ENCODE measurements around the gene ZHX3. TPM values are rescaled to one million over a fixed set of nuclear protein-coding genes. Genes with fewer than 3 reads are reported as not detected.

Gene ZHX3
- total RNA-seq, 1 experiment from 2014 or later = 21.5 TPM

GRCh38 chr20:41320441-41320840 lies 2.9 kb upstream of the ZHX3 start:
- no peak overlapping the region for H2AFZ ChIP-seq
- CTCF ChIA-PET = no interaction called here
- H3K4me3 ChIP-seq = no peak overlapping the region
- BruUV-seq (replicated peaks) = no TSS peak
- no peaks in the 10 kb centered on the region for H3K36me3 ChIP-seq (ENCODE audit: low read depth)
- H3K27ac ChIP-seq = no peak overlapping the region
- TF ChIP-seq EZH2 (IDR thresholded peaks at IDR 0.05; ENCODE audit: low read depth) = no peak
- no peak for TF ChIP-seq CTCF (conservative IDR thresholded peaks at IDR 0.05)
- intact Hi-C loops (cut with micrococcal nuclease; ENCODE audit: unreplicated experiment) = no loop called here
- peaks cover 31% of the 10 kb centered on the region for H3K4me1 ChIP-seq (replicated peaks; ENCODE audit: insufficient read depth)
- POLR2A ChIA-PET (ENCODE audit: unreplicated experiment) = no interaction called here
- H4K20me1 ChIP-seq (ENCODE audit: insufficient read depth) = no peaks in the 10 kb centered on the region; the same call in 1 of the 2 replicates
- H3K27me3 ChIP-seq (ENCODE audit: insufficient read depth, low read depth) = no peaks in the 10 kb centered on the region
- DNase-seq = no peak
- no peak overlapping the region for H3K4me2 ChIP-seq
- H3F3A ChIP-seq (ENCODE audit: insufficient read depth, low read depth) = peaks cover 28% of the 10 kb centered on the region
- no peaks in the 10 kb centered on the region for H3K9me2 ChIP-seq (ENCODE audit: insufficient read depth)
- peaks cover 14% of the 10 kb centered on the region; the same call in 1 of the 2 replicates for H3K79me2 ChIP-seq (ENCODE audit: low read depth)
- no peaks in the 10 kb centered on the region for H3K9me3 ChIP-seq (ENCODE audit: insufficient read depth, low read depth)

- BruUV-seq (replicated peaks) = TSS peak; percentile 89
- CTCF ChIA-PET = no interaction called here
- intact Hi-C loops (cut with micrococcal nuclease; ENCODE audit: unreplicated experiment) = loop anchor here (5.0 kb wide), 1 partner anchor 51 kb away; no protein-coding TSS in a partner anchor
- TF ChIP-seq EZH2 (IDR thresholded peaks at IDR 0.05; ENCODE audit: low read depth) (no peak), CTCF (conservative IDR thresholded peaks at IDR 0.05) (no peak)
- Histone ChIP-seq H4K20me1 (ENCODE audit: insufficient read depth) (no peaks in the 10 kb centered on the region; the same call in 1 of the 2 replicates), H3K36me3 (ENCODE audit: low read depth) (no peaks in the 10 kb centered on the region), H3K9me3 (ENCODE audit: insufficient read depth, low read depth) (no peaks in the 10 kb centered on the region), H3K27ac (no peak overlapping the region), H3K4me3 (peak overlapping the region; percentile 60; the same call in 1 of the 2 replicates), H3K79me2 (ENCODE audit: low read depth) (peaks cover 24% of the 10 kb centered on the region; the same call in 1 of the 2 replicates), H3K9me2 (ENCODE audit: insufficient read depth) (no peaks in the 10 kb centered on the region), H3F3A (ENCODE audit: insufficient read depth, low read depth) (peaks cover 28% of the 10 kb centered on the region), H3K4me2 (peak overlapping the region; percentile 78), H3K4me1 (replicated peaks; ENCODE audit: insufficient read depth) (peaks cover 32% of the 10 kb centered on the region), H2AFZ (peak overlapping the region; percentile 80), H3K27me3 (ENCODE audit: insufficient read depth, low read depth) (no peaks in the 10 kb centered on the region)
- DNase-seq = no peak
- POLR2A ChIA-PET (ENCODE audit: unreplicated experiment) = interaction anchor here (0.6 kb wide), 1 partner anchor 10 kb away, joined by 6 read pairs; no protein-coding TSS in a partner anchor
These were observed 729 bp upstream of the ZHX3 start for GRCh38 chr20:41318271-41318649.

- H3K27me3 ChIP-seq (ENCODE audit: insufficient read depth, low read depth) = no peaks in the 10 kb centered on the region
- POLR2A ChIA-PET (ENCODE audit: unreplicated experiment) = no interaction called here
- H2AFZ ChIP-seq = peak overlapping the region; percentile 98
- peaks cover 32% of the 10 kb centered on the region for H3K4me1 ChIP-seq (replicated peaks; ENCODE audit: insufficient read depth)
- no peaks in the 10 kb centered on the region for H3K9me2 ChIP-seq (ENCODE audit: insufficient read depth)
- H3K36me3 ChIP-seq (ENCODE audit: low read depth) = no peaks in the 10 kb centered on the region
- H3K27ac ChIP-seq = peak overlapping the region; percentile 51
- H3K4me2 ChIP-seq = peak overlapping the region; percentile 89
- no TSS peak for BruUV-seq (replicated peaks)
- no peak for TF ChIP-seq CTCF (conservative IDR thresholded peaks at IDR 0.05)
- TF ChIP-seq EZH2 (IDR thresholded peaks at IDR 0.05; ENCODE audit: low read depth) = no peak
- H4K20me1 ChIP-seq (ENCODE audit: insufficient read depth) = no peaks in the 10 kb centered on the region; the same call in 1 of the 2 replicates
- no peaks in the 10 kb centered on the region for H3K9me3 ChIP-seq (ENCODE audit: insufficient read depth, low read depth)
- peaks cover 24% of the 10 kb centered on the region; the same call in 1 of the 2 replicates for H3K79me2 ChIP-seq (ENCODE audit: low read depth)
- H3F3A ChIP-seq (ENCODE audit: insufficient read depth, low read depth) = peaks cover 22% of the 10 kb centered on the region
- peak overlapping the region; percentile 83 for H3K4me3 ChIP-seq
- CTCF ChIA-PET = no interaction called here
- intact Hi-C loops (cut with micrococcal nuclease; ENCODE audit: unreplicated experiment) = loop anchor here (1.0 to 5.0 kb wide), 5 partner anchors 12 to 144 kb away; partner anchors contain the start of gene LPIN3
- peak; percentile 55 to 83 for DNase-seq
These were observed 657 bp downstream of the ZHX3 start for GRCh38 chr20:41316602-41317545.

All from PC-9 (cell line).